Keratinocyte (primary cell): ENCODE data around the gene PREB.

Source experiments
- EZH2 ChIP-seq: IDR thresholded peaks from one replicate; pipeline ENCODE4 v1.6.1; 2012; ENCODE audit warnings: inconsistent platforms, mild to moderate bottlenecking, low read length, moderate library complexity
- TF ChIP-seq, protein P1 (sequence below), 3 experiments: IDR thresholded peaks in 1 of 3; conservative IDR thresholded peaks in 1 of 3; optimal IDR thresholded peaks in 1 of 3; 2 replicates in 2 of 3; 3 replicates in 1 of 3; pipeline versions ENCODE3 to v1.5.1; 2011; ENCODE audit warnings: low read length in 3 of 3, mild to moderate bottlenecking in 3 of 3, moderate library complexity in 2 of 3, control low read depth in 1 of 3, inconsistent platforms in 1 of 3; ENCODE audit not compliant: insufficient read depth in 2 of 3; ENCODE audit errors: extremely low read depth in 1 of 3

DNA sequence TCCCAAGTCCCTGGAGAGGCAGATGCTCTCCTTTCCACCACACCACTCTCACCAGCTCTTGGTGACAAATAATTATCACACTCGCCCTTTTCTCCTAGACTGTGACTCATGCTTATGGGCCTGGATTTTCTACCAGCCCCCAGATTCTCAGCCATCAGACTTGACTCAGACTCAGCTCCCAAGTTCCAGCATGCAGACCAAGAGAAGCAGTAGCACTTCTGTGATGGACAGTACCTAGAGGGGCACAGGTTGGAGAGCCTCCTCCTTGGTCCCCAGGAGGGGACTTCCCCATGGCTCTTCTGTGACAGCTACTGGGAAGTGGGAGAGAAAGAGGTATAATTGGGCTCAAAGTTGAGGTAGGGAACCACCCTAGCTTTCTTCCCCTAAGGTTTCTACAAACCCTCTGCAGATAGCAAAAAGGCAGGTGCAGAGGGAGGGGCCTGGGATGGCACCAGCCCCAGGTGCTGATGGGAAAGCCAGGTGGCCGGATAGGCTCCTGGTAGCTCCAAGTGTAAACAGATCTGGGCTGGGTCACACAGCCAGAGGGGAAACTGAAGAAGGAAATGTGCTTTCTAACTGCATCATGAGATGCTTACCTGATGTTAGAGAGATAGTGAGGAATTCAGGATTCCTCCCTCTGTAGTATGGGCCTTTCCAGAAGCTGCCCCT, 18.5 kb upstream of the PREB start:
- TF ChIP-seq, protein P1, sequence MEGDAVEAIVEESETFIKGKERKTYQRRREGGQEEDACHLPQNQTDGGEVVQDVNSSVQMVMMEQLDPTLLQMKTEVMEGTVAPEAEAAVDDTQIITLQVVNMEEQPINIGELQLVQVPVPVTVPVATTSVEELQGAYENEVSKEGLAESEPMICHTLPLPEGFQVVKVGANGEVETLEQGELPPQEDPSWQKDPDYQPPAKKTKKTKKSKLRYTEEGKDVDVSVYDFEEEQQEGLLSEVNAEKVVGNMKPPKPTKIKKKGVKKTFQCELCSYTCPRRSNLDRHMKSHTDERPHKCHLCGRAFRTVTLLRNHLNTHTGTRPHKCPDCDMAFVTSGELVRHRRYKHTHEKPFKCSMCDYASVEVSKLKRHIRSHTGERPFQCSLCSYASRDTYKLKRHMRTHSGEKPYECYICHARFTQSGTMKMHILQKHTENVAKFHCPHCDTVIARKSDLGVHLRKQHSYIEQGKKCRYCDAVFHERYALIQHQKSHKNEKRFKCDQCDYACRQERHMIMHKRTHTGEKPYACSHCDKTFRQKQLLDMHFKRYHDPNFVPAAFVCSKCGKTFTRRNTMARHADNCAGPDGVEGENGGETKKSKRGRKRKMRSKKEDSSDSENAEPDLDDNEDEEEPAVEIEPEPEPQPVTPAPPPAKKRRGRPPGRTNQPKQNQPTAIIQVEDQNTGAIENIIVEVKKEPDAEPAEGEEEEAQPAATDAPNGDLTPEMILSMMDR (optimal IDR thresholded peaks at IDR 0.05 in 1 of 3, IDR thresholded peaks at IDR 0.05 in 1 of 3, conservative IDR thresholded peaks at IDR 0.05 in 1 of 3; ENCODE audit: extremely low read depth in 1 of 3, insufficient read depth in 2 of 3, low read length in 3 of 3), result no peak
- TF ChIP-seq EZH2, result no peak
